IPS-18a (cell line): ENCODE results near the gene C5.

ENCODE experiments used
- H3K27ac ChIP-seq: one replicate; pipeline ENCODE4 v1.5.1; 2013; ENCODE audit warnings: low read length
- H3K27me3 ChIP-seq: one replicate; pipeline ENCODE4 v1.6.1; 2013; ENCODE audit warnings: mild to moderate bottlenecking, low read length; ENCODE audit not compliant: control insufficient read depth, insufficient read depth
- H3K36me3 ChIP-seq: one replicate; pipeline ENCODE4 v1.6.1; 2013; ENCODE audit warnings: low read depth, low read length; ENCODE audit not compliant: control insufficient read depth
- H3K4me1 ChIP-seq: one replicate; pipeline ENCODE4 v1.6.1; 2013; ENCODE audit warnings: low read depth, low read length; ENCODE audit not compliant: control insufficient read depth
- H3K4me3 ChIP-seq: one replicate; pipeline ENCODE4 v1.5.1; 2013; ENCODE audit warnings: low read length
- H3K9ac ChIP-seq: one replicate; pipeline ENCODE4 v1.6.1; 2013; ENCODE audit warnings: mild to moderate bottlenecking, low read length, moderate library complexity
- H3K9me3 ChIP-seq: one replicate; pipeline ENCODE4 v1.6.1; 2013; ENCODE audit warnings: low read depth, low read length; ENCODE audit not compliant: control insufficient read depth

C5 gene

DNA sequence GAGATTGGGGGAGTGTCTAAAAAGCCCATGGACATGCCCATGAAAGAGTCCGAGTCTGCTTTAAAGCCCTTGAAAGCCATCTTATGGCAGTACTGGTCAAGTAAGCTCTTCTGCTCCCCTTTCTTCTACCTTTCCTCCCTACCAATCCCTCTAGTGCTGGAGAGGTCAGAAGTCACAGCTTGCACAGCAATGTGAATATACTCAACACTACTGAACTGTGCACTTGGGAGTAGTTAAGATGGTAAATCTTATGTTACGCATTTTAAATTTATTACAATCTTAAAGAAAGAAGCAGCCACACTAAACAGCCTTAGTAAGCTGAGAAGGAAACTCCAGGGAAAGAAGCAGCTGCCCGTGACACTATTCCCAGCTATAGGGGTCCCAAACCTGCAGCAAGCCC lies 111.2 kb downstream of the C5 start:
- H3K36me3 ChIP-seq: no peaks in the 10 kb centered on the region
- H3K27me3 ChIP-seq: no peaks in the 10 kb centered on the region
- H3K9me3 ChIP-seq: no peaks in the 10 kb centered on the region
- H3K4me3 ChIP-seq: no peak overlapping the region
- H3K4me1 ChIP-seq: peaks cover 19% of the 10 kb centered on the region
- H3K9ac ChIP-seq: no peak overlapping the region
- no peak overlapping the region for H3K27ac ChIP-seq

DNA sequence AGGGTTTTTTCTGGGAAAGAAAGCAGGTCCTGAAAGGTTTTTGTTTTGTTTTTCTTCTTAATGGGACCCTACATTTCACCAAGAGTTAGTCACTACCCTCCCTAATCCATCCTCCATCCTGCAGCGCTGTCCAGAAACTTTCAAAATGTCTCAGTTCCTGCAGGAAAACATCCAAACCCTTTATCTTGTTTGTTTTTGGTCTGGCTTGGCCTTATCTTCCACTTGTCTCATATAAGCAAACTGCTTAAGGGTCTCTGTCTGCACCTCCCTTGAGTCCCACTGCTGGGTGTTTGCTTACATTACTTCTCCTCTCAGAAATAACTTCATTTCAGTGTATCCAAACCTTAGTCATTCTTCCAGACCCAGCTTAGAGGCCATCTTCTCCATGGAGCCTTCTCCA lies 112.5 kb downstream of the C5 start:
- Histone ChIP-seq H3K9me3 (no peaks in the 10 kb centered on the region), H3K27ac (no peak overlapping the region), H3K36me3 (no peaks in the 10 kb centered on the region), H3K4me1 (peaks cover 11% of the 10 kb centered on the region), H3K9ac (no peak overlapping the region), H3K4me3 (no peak overlapping the region), H3K27me3 (no peaks in the 10 kb centered on the region)

DNA sequence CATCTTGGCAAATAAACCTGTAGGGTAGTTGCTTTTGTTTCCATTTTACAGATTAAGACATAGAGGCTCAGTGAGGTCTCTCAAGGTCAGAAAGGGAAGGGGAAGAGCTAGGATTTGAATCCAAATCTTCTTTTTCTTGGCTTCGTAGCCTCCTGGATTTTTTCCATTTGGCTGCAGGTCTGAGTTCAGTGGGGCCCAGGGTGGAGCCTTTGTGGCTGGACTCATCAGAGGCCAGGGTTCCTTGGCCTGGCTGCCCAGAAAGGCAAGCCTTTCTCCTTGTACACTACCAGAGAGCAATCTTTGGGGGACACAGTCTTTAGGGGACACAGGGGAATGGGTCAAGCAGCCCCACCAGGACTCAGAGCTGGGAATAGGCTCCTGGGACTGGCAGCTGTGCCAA lies 112.9 kb downstream of the C5 start:
- no peak overlapping the region for H3K4me3 ChIP-seq
- no peaks in the 10 kb centered on the region for H3K27me3 ChIP-seq
- H3K36me3 ChIP-seq: no peaks in the 10 kb centered on the region
- H3K27ac ChIP-seq: no peak overlapping the region
- no peaks in the 10 kb centered on the region for H3K9me3 ChIP-seq
- H3K9ac ChIP-seq: no peak overlapping the region
- H3K4me1 ChIP-seq: peaks cover 6% of the 10 kb centered on the region

DNA sequence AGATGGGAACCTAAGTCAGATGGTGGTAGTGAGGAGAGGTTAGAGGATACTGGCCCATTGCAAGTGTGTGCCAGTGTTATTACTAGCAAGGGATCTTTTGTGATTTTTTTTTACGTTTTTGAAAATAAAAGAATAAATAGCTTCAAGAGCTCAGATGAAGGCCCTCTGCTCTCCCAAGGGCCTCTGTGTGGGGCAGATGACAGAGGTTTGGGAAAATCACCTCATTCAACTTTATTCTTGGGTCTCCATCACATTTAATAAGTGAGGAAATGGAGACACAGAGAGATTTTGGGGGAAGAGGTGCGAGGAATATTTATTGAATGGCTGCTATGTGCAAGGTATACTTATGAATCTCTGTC lies 113.3 kb downstream of the C5 start:
- Histone ChIP-seq H3K4me1 (peaks cover 5% of the 10 kb centered on the region), H3K9ac (no peak overlapping the region), H3K27ac (no peak overlapping the region), H3K27me3 (no peaks in the 10 kb centered on the region), H3K36me3 (no peaks in the 10 kb centered on the region), H3K4me3 (no peak overlapping the region), H3K9me3 (no peaks in the 10 kb centered on the region)

DNA sequence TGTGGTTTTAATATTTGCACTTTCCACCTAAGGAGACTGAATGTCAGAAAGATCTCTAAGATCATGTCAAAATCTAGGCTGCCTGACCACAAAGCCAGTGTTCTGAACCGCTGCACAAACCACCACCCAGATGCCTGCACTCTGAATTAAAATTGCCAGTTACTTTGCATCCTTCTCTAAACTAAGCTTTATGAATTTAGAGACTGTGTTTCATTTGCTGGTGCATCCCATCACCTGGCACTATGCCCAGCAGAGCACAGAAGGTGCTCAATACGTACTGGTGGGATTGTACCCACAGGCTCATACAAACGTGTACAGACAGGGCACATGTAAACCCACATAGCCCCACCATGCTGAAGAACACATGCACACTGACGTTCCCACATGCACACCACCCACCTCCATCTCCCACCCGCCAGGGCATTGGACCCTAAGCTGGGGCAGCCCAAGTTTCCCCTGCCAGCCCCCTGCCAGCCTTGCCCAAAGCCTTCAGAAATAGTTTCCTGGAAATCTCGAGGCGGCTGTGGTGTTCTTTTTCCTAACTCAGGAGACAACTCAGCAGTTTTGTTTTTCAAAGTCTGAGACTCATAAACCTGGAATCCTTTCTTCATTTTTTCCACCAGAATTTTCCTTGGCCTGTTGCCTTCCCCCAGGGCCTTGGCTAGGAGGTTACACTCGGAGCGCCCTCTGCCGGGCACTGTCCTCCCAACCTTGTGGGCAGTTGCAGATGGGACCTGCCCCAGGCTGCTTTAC lies 113.9 kb downstream of the C5 start:
- Histone ChIP-seq H3K36me3 (no peaks in the 10 kb centered on the region), H3K9ac (no peak overlapping the region), H3K9me3 (no peaks in the 10 kb centered on the region), H3K27me3 (no peaks in the 10 kb centered on the region), H3K4me1 (peaks cover 2% of the 10 kb centered on the region), H3K4me3 (no peak overlapping the region), H3K27ac (no peak overlapping the region)

DNA sequence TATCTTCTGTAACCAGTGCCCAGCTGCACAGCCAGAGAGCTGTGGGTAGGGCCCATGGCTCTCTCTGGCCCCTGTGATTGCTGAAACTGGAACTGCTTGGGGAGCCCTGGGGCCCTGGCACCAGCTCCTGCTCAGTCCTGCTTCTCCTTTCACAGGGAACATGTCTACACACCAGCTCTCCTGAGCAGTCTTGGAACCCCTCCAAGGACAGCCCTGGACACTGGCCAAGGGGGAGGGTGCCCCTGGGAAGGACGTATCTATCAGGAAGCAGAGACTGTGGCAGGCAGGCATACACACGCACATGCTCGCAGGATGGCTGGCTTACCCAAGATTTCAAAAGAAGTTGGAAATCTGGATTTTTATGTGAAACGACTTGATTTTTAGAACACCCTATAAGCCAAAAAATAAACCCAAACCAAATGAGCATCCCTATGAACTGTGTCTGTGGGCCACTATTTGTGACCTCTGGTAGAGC lies 114.7 kb downstream of the C5 start:
- no peak overlapping the region for H3K27ac ChIP-seq
- H3K9ac ChIP-seq: no peak overlapping the region
- no peaks in the 10 kb centered on the region for H3K9me3 ChIP-seq
- no peaks in the 10 kb centered on the region for H3K27me3 ChIP-seq
- no peaks in the 10 kb centered on the region for H3K36me3 ChIP-seq
- no peaks in the 10 kb centered on the region for H3K4me1 ChIP-seq
- H3K4me3 ChIP-seq: no peak overlapping the region

DNA sequence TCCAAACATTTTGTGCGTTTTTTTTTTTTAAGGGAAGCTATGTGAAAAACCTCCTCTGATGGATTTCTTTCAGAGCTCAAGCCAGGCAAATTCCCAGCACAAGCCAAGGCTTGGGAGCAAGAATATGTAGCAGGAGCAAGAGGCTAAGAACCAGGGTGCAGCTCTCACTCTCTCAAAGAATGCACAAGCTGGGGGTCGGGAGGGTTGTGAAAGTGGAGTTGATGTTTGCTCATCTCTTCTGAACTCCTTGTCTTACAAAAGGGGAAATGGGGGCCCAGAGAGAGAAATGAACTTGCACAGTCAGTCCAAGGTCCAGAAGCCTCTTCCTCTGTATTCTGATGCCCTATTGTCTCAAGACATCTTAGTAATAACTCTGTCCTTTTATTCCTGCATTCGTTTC lies 115.8 kb downstream of the C5 start:
- no peaks in the 10 kb centered on the region for H3K36me3 ChIP-seq
- no peaks in the 10 kb centered on the region for H3K4me1 ChIP-seq
- no peak overlapping the region for H3K27ac ChIP-seq
- no peaks in the 10 kb centered on the region for H3K9me3 ChIP-seq
- H3K27me3 ChIP-seq: no peaks in the 10 kb centered on the region
- no peak overlapping the region for H3K4me3 ChIP-seq
- no peak overlapping the region for H3K9ac ChIP-seq

DNA sequence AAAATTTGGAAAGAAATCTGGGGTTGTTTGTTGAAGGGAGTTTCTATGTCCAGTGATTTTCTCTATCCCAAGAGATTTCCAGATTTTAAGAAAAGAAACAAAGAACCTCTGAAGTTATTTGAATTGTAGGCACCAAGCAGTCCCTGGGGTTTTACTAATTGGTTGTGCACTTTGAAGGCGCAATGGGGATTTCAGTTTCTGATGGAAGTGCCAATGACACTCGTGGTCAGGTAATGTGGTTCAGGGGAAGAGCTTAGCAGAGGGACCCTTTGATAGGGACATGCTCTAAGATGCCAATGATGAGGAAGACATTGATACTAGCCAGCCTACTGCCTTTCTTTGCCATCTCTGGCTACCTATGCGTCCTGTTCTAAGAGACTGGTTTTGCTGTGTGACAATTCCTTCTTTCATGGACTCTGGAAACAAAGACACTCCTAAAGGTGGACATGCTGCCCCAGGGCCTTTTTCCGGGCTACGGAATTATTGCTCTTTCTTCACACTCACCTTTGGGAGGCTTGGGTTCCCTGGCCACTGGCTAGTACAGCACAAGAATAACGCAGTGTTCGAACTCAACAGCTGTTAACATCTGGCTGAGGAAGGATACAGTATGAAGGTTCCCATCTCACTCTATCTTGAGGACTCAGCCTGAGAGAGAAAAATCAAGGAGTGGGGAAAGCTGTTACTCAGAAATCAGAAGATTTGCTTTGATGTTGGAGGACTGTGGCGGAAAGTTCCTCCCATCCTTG lies 116.6 kb downstream of the C5 start:
- Histone ChIP-seq H3K4me1 (no peaks in the 10 kb centered on the region), H3K27ac (no peak overlapping the region), H3K9ac (no peak overlapping the region)

DNA sequence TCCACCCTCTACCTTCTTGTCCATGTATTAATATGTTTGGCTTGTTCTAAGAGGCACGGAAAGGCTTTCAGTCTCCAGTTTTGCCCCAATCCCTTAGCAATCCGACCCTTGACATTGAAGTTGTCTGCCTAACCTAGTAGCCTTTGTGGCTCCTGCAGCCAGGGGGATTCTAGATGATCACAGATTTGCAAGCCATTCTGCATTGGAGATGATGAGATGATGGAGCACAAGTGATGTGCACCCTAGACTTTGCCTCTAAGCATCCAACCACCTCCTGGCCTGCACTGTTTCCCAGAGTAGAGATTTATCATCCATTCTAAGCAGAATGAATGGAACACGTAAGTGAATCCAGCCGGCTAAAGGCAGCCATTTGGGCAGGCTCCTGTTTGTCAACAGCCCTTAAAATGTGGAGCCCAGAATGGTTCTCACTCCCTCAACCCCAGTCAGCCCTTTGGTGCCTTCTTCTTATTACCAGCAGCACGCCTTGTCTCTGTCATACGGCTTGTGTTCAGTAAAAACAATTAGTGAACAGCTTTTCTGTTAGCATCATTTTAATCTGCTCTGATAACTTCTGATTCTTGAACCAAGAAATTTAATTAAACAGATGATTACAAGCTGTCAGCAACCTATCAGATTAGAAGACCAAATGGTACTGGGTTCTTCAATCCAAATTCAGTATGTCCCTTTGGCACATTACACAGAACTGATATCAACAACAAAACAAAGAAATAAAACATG lies 117.8 kb downstream of the C5 start:
- no peak overlapping the region for H3K4me3 ChIP-seq
- H3K36me3 ChIP-seq: no peaks in the 10 kb centered on the region
- H3K9me3 ChIP-seq: no peaks in the 10 kb centered on the region
- no peak overlapping the region for H3K27ac ChIP-seq
- no peak overlapping the region for H3K9ac ChIP-seq
- no peaks in the 10 kb centered on the region for H3K4me1 ChIP-seq
- H3K27me3 ChIP-seq: no peaks in the 10 kb centered on the region

More for the DNA sequence above, 116.6 kb downstream of the C5 start:
- Histone ChIP-seq H3K36me3 (no peaks in the 10 kb centered on the region), H3K4me3 (no peak overlapping the region), H3K9me3 (no peaks in the 10 kb centered on the region), H3K27me3 (no peaks in the 10 kb centered on the region)

DNA sequence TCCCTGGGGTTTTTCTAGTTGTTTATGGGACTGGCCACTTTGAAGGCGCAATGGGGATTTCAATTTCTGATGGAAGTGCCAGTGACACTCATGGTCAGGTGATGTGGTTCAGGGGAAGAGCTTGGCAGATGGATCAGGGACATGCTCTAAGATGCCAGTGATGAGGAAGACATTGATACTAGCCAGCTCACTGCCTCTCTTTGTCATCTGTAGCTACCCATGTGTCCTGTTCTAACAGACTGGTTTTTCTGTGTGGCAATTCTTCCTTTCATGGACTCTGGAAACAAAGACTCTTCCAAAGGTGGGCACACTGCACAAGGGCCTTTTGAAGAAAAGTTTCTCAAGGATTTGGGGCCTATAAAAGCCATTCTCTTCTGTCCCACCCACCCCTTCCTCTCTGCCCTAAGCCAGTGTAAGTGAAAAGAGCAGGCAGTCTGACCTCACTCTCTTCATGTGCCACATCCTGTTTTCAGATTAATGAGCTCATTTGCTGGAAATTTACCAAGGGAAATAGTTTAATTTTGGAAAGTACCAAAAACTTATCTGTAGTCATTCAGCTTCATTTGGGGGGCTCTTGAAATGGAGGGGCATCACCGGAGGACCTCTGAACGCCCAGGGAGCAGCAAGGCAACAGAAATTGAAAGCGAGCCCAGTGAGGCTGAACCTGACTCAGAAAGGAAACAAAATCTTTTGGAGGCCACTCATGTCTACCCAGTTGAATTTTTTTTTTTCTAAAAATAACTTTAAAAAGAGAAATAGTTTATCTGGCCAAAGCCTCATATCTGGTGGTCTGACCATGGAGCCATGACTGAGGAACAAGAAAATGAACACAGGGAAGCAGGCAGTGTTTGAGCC lies 118.6 kb downstream of the C5 start:
- Histone ChIP-seq H3K9me3 (no peaks in the 10 kb centered on the region), H3K9ac (no peak overlapping the region), H3K4me3 (no peak overlapping the region), H3K4me1 (no peaks in the 10 kb centered on the region), H3K27me3 (no peaks in the 10 kb centered on the region), H3K36me3 (no peaks in the 10 kb centered on the region), H3K27ac (no peak overlapping the region)

DNA sequence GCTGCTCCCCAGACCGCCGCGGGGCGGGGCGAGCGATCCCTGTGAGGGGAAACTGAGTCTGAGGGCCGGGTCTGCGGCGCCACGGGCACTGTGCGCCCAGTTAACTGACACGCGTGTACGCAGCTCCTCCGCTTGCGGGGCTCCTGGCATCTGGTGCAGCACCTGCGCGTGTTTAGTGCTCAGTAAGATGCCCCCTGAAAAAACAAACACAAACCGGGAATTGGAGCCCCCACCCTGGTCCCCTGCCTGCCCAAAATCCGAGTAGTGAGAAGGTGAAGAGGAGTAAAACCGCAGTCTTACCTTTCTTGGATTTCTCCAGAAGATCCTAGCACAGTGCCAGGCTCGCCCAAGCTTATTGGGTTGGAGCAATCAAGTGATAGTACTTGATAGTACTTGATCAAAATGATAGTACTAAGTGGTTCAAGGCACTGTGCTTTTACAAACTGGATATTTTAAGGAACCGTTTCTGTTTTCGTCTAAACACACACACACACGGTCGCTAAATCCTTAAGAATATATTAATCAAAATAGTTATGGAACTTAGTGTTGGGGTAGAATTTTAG lies 120.8 kb downstream of the C5 start:
- Histone ChIP-seq H3K4me1 (no peaks in the 10 kb centered on the region), H3K27me3 (no peaks in the 10 kb centered on the region), H3K27ac (no peak overlapping the region), H3K36me3 (no peaks in the 10 kb centered on the region), H3K9ac (peak overlapping the region; percentile 59), H3K4me3 (peak overlapping the region; percentile 69), H3K9me3 (no peaks in the 10 kb centered on the region)
